ENCODE measurements around the gene GRAMD1C.

The GRAMD1C gene

GRCh38 chr3:113906568-113907140, 68.1 kb downstream of the GRAMD1C start:
- Histone ChIP-seq H3K27me3 (ENCODE audit: insufficient read depth, low read length, poor library complexity) (no peaks in the 10 kb centered on the region), H4K20me1 (ENCODE audit: insufficient read depth, low read length) (no peaks in the 10 kb centered on the region), H3K9me3 (ENCODE audit: insufficient read depth, low read length, severe bottlenecking) (no peaks in the 10 kb centered on the region), H3K4me3 (ENCODE audit: low read depth in 1 of 2, low read length in 2 of 2) (no peak overlapping the region), H3K4me1 (ENCODE audit: insufficient read depth, low read length) (no peaks in the 10 kb centered on the region), H3K9ac (ENCODE audit: low read depth, low read length) (no peak overlapping the region), H3K79me2 (ENCODE audit: insufficient read depth, low read length) (no peaks in the 10 kb centered on the region), H3K4me2 (ENCODE audit: insufficient read depth, low read length) (no peak overlapping the region), H3K36me3 (ENCODE audit: insufficient read depth, low read length) (no peaks in the 10 kb centered on the region), H3K27ac (ENCODE audit: low read length) (no peak overlapping the region), H2AFZ (ENCODE audit: low read depth, low read length) (no peak overlapping the region)
- no peak for ATAC-seq (ENCODE audit: insufficient read depth, low read depth)
- TF ChIP-seq EZH2 (IDR thresholded peaks at IDR 0.05; ENCODE audit: borderline replicate concordance, low read depth, low read length, severe bottlenecking) (no peak), CTCF (IDR thresholded peaks at IDR 0.05; ENCODE audit: borderline replicate concordance, extremely low read depth, low read length, poor library complexity, severe bottlenecking) (no peak)
- no peak for DNase-seq

GRCh38 chr3:113908133-113908532, 69.5 kb downstream of the GRAMD1C start:
- no peak for TF ChIP-seq EZH2 (IDR thresholded peaks at IDR 0.05; ENCODE audit: borderline replicate concordance, low read depth, low read length, severe bottlenecking)
- no peak for TF ChIP-seq CTCF (IDR thresholded peaks at IDR 0.05; ENCODE audit: borderline replicate concordance, extremely low read depth, low read length, poor library complexity, severe bottlenecking)
- no peaks in the 10 kb centered on the region for H3K79me2 ChIP-seq (ENCODE audit: insufficient read depth, low read length)
- H3K27ac ChIP-seq (ENCODE audit: low read length): no peak overlapping the region
- H3K9ac ChIP-seq (ENCODE audit: low read depth, low read length): no peak overlapping the region
- peaks cover 5% of the 10 kb centered on the region; the same call in 1 of the 2 replicates for H3K4me1 ChIP-seq (ENCODE audit: insufficient read depth, low read length)
- DNase-seq (no peak), ATAC-seq (ENCODE audit: insufficient read depth, low read depth) (no peak)
- no peak overlapping the region for H3K4me3 ChIP-seq (ENCODE audit: low read depth in 1 of 2, low read length in 2 of 2)
- no peaks in the 10 kb centered on the region for H3K27me3 ChIP-seq (ENCODE audit: insufficient read depth, low read length, poor library complexity)
- H3K4me2 ChIP-seq (ENCODE audit: insufficient read depth, low read length): no peak overlapping the region
- H4K20me1 ChIP-seq (ENCODE audit: insufficient read depth, low read length): no peaks in the 10 kb centered on the region
- H3K9me3 ChIP-seq (ENCODE audit: insufficient read depth, low read length, severe bottlenecking): no peaks in the 10 kb centered on the region
- H2AFZ ChIP-seq (ENCODE audit: low read depth, low read length): no peak overlapping the region
- no peaks in the 10 kb centered on the region for H3K36me3 ChIP-seq (ENCODE audit: insufficient read depth, low read length)

GRCh38 chr3:113910966-113911365, 72.4 kb downstream of the GRAMD1C start:
- ATAC-seq (ENCODE audit: insufficient read depth, low read depth): no peak
- Histone ChIP-seq H4K20me1 (ENCODE audit: insufficient read depth, low read length) (no peaks in the 10 kb centered on the region), H3K4me1 (ENCODE audit: insufficient read depth, low read length) (peaks cover 5% of the 10 kb centered on the region; the same call in 1 of the 2 replicates), H3K27me3 (ENCODE audit: insufficient read depth, low read length, poor library complexity) (no peaks in the 10 kb centered on the region), H3K36me3 (ENCODE audit: insufficient read depth, low read length) (no peaks in the 10 kb centered on the region), H3K79me2 (ENCODE audit: insufficient read depth, low read length) (no peaks in the 10 kb centered on the region), H3K27ac (ENCODE audit: low read length) (no peak overlapping the region), H2AFZ (ENCODE audit: low read depth, low read length) (no peak overlapping the region), H3K9me3 (ENCODE audit: insufficient read depth, low read length, severe bottlenecking) (no peaks in the 10 kb centered on the region), H3K4me2 (ENCODE audit: insufficient read depth, low read length) (no peak overlapping the region), H3K9ac (ENCODE audit: low read depth, low read length) (no peak overlapping the region), H3K4me3 (ENCODE audit: low read depth in 1 of 2, low read length in 2 of 2) (no peak overlapping the region)
- no peak for DNase-seq
- TF ChIP-seq EZH2 (IDR thresholded peaks at IDR 0.05; ENCODE audit: borderline replicate concordance, low read depth, low read length, severe bottlenecking): no peak
- TF ChIP-seq CTCF (IDR thresholded peaks at IDR 0.05; ENCODE audit: borderline replicate concordance, extremely low read depth, low read length, poor library complexity, severe bottlenecking): no peak
